T-helper 9 cell (primary cell): ENCODE data around the gene MVB12B.

ENCODE experiments used
- DNase-seq: peaks from one replicate; pipeline ENCODE4 v3.0.0-alpha.2; 2020

The MVB12B gene

DNA sequence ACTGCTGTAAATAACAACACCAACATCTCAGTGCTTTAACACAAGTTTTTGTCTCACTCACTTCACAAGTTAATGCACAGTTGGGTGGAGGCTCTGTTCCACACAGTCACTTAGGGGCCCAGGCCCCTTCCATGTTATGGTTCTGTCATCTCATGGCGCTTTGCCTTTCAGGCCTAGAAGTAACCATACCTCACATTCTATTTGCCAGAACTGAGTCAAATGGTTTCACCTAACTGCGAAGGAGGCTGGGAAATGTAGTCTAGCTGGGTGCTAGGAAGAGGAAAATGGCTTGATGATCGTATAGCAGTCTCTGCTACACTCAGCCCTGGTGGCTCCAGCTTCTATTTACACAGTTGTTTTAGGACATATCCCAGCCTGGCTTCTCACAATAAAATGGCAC is 23.1 kb upstream of the MVB12B start:
- DNase-seq = no peak

DNA sequence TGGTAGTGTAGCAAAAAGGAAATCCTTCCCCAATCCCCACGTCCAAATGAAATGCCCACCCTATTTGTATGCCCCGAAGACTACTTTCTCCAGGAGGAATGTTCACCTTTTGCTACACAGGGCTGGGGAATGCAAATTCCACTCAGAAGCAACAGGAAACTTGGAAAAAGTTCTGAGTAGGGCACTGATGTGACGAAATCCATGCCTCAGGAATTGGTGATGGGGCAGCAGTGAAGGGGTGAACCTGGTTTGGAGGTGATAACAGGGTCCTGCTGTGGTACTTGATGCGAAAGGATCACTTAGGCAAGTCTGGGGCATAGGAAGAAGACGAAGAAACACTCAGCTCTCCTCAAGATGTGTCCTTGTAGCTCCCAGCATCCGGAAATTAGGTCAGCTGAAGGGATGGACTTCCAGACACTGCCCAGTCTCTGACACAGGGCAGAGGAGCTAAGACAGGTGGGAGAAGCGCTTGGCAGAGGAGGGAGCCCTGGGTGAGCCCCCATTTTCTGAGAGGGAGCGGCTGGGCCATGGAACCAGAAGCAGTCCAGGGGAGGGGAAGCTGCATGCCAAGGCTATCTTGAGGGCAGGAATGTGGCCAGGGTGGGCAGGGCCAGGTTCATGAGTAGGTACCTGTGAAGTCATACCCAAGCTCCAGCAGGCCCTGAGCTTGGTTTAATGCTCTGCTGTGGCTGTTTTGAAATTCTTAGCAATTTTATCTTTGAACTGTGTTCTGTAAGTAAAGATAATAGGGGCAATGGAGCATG is 22.2 kb upstream of the MVB12B start:
- no peak for DNase-seq

DNA sequence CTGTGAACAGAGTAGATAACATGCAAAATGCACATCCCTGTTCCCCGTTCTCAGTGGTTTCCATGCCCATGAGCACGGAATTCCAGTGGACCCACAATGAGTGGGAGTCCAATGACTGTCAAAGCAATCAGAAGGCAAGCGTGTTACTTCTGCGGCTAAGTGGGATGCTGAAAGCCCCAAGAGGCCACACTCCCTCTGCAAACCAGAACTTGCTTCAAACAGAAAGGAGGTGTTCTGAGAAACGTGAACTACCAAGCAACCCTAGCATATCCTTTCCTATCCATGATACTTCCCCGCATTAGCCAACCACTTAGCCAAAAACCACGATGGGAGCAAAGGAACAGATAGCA is 21.7 kb upstream of the MVB12B start:
- no peak for DNase-seq

DNA sequence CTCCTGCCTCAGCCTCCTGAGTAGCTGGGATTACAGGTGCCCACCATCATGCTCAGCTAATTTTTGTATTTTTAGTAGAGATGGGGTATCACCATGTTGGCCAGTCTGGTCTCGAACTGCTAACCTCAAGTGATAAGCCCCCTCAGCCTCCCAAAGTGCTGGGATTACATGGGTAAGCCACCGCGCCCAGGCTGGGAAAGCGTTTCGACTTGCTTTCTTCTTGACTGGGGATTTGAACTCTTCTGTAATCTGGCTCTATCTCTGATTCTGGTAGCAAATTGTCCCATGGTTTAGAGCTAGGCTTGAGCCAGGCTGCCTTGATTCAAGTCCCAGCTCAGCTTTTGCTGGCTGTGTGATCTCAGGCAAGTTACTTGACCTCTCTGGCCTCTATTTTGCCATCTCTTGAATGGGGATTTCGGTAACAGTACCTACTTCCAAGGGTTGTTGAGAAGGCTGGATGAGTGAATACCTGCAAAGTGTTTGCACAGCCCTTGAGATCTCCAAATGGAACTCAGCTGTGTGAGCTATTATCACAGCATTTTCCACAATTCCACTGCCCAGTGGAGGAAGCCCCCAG is 20.5 kb upstream of the MVB12B start:
- no peak for DNase-seq

DNA sequence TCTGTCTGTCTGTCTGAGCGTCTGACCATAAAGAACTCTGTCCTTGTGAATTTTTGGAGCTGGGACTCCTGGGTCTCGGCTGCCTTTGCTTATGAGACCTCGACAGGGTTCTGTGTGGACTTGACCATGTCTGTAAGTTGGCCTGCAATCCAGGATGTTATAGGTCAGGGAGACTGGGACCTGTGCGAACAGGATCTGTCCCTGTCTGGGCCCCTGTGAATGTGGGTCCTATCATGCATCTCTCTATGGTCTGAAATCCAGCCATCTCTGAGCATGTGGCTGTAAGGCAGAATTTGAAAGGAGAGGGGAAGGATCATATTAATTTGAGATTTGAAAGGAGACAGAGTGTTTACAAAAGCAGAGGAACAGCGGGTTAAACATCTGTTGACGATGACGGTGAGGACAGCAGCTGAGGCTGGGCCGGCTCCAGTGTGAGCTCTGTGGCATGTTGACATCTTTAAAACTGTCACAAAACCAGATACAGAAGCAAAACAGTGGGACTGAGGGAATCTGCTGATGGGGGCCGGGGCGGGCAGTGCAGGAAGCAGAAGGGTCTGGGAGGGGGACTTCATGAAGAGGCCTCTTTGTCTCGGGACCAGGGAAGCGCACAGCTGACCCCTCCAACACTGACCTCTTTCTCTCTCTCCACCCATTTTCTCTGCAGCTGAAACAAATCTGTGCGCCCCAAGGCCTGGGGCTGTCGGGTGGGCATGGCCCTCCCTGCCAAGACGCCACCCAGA is 19.1 kb upstream of the MVB12B start:
- DNase-seq = no peak

DNA sequence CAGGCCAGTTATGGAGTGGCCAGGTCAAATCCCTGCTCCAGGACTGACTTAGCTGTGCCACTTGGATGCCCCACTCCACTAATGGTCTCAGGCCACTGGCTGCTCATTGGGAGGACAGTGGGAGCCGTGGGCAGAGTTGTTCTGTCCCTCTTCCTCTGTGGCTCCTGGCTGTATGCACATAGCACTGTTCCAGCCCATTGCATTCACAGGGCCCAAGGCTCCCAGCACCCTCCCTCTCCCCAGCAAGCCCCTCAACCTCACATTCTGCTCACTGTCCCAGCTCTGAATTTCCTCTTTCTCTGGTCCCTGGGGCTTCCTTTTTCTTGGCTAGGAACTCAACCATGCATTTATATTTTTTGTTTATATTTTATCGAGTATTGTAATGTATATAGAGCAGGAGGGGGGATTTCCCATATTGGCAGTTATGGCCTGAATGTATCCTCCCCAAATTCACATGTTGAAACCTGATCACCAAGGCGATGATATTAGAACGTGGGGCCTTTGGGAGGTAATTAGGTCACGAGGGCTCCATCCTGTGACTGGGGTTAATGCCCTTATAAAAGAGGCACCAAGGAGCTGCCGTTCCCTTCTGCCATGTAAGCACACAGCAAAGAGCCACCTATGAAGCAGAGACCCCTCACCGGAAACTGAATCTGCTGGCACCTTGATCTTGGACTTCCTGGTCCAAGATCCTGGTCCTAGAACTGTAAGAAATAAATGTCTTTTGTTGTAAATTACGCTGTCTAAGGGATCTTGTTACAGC is 17.0 kb upstream of the MVB12B start:
- DNase-seq = no peak

DNA sequence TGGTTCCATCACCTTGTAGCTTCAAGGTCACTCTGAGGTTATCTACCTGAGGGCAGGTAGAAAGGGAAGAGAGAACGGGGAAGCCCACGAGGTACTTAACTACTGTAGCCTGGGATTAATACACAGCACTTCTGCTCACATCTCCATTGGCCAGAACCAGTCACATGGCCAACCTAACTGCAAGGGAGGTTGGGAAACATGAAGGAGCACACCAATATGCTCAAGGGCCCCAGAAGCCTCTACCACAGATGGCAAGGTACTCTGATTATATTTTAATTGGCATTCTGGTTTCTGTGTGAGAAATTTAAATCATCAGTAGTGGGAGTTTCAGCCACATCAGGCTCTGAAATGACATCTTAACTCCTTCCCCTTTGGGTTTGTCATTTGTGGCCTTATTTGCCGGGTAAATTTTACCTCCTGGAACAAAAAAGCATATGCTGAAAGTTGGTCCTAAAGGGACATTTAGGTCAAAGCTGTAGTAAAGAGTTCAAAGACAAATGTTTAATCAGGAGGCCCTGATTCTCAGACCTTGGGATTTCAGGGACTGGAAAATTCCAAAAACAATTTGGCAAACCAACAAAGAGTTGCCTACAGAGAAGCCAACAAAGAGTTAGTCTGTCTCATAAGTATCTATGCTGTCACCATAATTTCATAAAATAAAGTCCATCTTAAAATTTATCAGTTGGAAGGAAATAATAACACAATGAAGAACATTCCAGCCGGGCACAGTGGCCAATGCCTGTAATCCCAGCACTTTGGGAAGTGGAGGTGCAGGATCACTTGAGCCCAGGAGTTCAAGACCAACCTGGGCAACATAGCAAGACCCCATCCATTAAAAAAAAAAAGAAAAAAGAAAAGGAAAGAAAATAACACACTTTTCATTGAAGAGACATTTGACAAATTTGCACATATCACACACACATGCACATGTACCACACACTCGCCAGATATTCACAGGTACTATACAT is 13.8 kb upstream of the MVB12B start:
- DNase-seq = no peak

DNA sequence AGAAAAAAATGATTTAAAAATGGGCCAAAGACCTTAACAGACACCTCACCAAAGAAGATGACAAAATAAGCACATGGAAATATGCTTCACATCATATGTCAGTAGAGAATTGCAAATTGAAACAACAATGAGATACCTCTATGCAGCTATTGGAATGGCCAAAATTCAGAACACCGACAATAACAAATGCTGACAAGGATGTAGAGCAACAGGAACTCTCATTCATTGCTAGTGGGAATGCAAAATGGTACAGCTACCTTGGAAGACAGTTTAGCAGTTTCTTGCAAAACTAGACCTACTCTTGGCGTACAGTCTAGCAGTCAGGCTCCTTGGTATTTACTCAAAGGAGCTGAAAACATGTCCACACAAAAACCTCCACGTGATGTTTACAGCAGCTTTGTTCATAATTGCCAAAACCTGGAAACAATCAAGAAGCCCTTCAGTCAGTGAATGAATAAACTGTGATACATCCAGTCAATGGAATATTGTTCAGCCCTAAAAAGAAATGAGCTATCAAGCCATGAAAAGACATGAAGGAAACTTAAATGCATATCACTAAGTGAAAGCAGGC is 10.5 kb upstream of the MVB12B start:
- DNase-seq = no peak

DNA sequence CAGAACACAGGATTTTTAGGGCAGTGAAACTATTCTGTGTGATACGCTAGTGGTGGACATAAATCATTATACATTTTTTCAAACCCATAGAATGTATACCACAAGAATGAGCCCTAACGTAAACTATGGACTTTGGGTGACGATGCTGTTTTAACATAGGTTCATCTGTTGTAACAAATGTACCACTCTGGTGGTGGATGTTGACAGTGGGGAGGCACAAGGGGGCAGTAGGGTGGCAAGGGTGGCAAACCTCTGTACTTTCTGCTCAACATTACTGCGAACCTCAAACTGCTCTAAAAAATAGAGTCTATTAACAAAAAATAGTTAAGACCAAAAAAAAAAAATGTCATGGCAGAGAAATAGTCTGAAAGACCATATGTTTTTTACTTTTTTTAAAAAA is 9.1 kb upstream of the MVB12B start:
- DNase-seq = peak; percentile 7

DNA sequence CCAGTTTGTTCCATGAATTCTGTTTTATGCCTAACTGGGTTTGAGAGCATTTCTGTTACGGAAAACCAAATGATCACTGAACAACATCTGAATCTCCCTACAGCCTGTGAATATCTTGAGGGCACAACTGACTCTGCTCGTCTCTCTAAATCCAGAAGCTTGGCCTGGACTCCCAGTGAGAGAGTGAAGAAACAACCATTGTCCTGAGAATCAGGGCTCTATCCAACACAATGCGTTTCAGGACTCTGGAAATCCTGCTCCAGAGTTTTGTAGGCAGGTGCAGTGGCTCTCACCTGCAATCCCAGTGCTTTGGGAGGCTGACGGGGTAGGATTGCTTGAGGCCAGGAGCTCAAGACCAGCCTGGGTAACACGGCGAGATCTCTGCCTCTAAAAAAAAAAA is 7.8 kb upstream of the MVB12B start:
- DNase-seq = no peak

DNA sequence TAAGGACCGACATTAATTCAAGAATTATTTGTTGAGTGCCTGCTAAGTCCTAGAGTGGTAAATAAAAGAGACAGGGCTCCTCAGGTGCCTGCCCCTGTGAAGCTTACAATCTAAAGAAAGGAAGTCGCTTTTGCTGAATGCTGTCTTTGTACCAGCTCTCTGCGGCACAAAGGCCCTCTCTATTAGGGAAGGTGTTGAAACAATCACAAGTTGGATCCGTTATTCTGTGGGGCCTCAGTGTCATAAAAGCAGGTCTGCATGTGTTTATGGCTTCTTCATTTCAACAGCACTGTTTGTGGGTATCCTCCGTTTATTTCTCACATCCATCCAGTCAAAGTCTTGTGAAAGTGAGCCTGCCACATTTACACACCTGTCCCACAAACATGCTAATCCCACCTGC is 7.0 kb upstream of the MVB12B start:
- DNase-seq = no peak

DNA sequence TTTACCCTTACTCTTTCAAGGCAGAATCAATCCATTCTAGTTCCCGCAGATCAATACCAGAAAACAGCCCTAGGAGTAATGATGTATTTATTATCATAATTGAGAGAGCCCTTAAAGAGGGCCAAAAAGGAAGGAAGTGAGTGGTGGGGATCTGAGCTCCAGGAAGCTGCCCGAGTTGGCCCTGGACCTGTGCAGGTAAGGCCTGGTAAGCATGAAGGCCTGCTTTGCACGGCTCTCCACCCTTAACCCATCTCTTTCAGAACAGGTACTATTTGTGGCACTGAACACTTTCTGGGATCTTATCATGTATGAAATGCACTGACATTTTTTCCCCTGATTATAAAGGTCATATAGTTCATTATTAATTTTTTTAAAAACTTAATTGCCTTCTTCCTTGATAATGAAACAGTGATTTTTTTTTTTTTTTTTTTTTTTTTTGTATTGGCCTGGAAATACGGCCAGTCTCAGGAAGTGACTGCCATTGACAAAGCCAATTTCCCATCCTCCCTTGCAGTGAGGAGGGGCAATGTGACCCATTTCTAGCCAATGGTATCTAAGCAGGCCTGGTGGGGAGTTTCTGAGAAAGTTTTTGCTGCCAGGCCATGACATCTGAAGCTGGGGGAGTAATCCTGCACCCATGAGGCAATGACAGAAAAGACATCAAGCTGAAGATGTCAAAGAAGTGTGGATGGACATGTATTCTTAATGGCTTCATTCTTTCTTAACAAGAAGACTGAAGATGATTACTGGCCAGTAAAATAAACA is 6.3 kb upstream of the MVB12B start:
- DNase-seq = no peak

DNA sequence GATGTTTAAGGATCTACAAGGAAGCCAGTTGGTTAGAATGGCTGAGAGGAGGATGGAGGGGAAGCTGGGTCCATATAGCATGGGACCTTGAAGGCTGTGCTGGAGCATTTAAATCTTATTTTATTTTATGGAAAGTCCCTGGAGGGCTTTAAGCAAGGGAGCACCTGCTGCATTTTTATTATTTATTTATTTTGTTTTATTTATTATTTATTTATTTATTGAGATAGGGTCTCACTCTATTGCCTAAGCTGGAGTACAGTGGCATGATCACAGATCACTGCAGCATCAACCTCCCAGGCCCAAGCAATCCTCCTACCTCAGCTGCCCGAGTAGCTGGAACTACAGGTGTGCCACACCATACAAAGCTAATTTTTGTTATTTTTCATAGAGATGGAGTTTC is 4.9 kb upstream of the MVB12B start:
- no peak for DNase-seq

DNA sequence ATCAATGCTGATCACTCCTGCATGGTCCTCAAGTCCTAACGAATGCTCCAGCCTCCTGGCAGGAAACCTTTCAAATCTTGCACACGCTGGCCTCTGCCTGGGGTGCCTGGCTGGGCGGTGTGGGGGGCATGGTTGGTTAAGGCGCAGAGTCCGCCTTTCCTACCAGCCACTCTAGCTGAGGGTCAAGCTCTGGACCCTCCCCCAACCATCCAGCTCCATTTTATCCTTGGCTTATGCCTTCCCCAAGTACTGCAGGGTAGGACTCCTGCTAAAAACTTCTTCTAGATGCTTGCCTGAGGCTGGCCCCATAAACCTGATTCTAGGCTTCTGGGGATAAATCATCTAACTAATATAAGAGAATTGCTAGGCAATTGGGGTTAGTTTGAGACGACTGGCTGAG is 808 bp upstream of the MVB12B start:
- DNase-seq = no peak

DNA sequence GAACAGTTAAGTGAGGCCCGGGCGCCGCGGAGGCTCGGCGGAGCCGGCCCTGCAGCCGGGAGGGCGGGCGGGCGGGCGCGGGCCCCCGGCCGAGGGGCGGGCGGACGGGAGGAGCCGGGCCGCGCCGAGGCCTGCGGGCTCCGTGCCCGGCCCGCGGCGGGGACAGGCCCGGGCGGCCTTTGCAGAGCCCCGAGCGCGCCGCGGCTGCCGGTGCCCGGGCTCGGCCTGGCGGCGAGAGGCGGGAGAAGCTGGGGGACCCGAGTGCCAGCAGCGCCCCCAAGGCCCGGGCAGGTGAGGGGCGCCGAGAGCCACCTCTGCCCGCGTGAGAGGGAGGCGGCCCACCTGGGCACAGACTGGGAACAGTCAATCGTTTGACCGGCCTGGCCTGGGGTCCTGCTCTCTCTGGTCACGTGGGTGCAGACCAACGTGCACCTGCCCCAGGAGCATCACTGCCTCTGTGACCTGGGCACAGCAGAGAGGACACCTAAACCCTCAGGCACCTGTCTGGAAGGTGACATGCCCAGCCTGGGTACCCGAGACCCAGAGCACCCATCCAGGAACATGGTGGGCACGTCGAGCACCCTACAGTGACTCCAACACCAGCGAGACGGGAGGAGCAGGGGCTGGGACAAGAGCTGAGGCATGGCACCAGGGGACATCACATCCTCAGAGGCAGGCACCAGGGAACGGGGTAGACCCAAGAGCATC is 531 bp downstream of the MVB12B start:
- DNase-seq = peak; percentile 9

DNA sequence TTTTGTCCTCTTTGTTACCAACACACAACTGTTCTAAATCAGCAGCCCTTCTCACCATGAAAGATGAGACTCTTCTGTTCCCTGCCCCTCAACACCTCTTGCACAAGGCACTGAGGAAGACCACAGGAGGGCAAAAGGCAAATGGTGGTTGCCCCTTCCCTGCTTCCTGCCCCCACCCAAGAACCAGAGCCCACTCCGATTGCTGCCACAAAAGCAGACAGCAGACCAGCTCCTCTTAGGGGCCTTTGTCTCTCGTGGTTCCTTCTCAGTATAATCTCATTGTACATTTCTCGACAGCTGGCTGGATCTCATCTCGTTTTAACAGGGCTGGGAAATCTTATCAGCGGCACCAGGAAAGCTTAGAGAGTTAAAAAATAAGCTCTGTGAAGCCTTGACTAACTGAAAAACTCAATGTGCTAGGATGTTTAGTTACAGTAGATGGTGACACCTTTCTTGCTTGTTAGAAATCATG is 1.1 kb downstream of the MVB12B start:
- no peak for DNase-seq

DNA sequence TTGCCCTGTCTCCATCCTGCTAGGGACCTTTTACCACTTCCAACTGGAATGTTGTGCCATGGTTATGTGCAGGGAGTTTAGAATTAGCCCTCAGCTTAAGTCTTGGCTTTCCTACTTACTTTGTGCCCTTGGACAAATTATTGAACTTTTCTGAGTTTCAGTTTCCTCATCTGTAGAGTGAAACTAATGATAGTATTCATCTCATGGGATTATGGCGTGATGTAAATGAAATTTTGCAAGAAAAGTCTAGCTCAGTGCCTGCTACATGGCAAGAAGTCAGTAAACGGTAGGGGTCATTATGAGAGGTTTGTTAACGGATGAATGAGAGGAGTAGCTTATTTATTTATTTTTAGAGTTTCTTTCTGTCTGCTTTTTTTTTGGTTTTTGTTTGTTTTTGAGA is 1.8 kb downstream of the MVB12B start:
- DNase-seq = no peak

DNA sequence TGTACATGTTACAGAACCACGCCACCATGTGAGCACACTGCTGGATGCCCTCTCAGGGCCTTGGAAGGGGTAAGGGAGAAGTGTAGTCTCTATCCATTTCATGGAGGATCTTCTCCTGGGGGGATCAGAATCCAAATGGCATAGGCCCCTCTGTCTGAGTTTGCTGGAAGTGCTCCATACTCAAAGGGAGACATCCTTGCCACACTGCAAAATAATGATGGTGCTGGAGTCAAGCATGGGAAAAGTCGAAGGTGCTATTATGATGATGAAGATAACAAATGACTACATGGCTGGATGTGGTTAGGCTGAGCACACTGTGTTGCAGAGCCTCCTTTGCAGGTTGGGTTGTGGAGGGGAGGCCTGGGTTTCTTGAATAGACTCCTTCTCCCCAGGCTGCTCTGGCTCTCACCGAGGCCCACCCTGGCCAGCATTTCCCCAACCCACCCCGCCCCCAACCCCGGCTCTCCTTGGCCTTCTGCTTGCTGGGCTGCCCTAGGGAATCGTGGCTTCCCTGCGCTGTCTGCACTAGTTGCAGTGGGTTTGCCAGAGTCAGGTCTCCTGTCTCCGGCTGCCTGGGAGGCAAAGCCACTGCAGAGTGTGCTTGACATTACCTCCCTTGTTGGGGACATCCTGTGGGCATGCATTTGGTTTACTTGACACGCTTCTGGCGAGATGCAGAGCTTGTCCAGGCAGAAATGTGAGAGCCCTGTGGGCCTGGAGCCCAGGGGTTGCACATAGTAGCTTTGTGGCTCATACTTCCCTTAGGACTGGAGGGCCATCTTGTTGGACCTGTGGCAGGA is 3.0 kb downstream of the MVB12B start:
- no peak for DNase-seq

DNA sequence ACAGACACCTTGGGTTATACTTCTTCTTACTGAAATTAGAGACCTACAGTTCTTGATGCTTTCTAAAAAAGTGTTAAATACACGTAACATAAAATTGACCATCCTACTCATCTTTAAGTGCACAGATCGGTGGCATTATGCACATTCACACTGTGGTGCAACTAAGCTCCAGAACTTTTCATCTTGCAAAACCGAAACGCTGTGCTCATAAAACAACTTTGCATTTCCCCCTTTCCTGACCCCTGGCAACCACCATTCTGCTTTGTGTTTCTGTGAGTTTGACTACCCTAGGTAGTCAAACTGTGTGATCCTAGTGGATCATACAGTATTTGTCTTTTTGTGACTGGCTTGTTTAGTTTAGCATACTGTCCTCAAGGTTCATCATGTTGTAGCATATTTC is 3.9 kb downstream of the MVB12B start:
- no peak for DNase-seq
